ENCODE results near the gene ZHX3. TPM values are rescaled to one million over a fixed set of nuclear protein-coding genes. Genes with fewer than 3 reads are reported as not detected.

Gene ZHX3
- total and polyA plus RNA-seq, 2 of the 13 experiments (the other 11 are each of a cell fraction or from before 2014, with no cell fraction given) = 8.4 to 11.7 TPM

DNA sequence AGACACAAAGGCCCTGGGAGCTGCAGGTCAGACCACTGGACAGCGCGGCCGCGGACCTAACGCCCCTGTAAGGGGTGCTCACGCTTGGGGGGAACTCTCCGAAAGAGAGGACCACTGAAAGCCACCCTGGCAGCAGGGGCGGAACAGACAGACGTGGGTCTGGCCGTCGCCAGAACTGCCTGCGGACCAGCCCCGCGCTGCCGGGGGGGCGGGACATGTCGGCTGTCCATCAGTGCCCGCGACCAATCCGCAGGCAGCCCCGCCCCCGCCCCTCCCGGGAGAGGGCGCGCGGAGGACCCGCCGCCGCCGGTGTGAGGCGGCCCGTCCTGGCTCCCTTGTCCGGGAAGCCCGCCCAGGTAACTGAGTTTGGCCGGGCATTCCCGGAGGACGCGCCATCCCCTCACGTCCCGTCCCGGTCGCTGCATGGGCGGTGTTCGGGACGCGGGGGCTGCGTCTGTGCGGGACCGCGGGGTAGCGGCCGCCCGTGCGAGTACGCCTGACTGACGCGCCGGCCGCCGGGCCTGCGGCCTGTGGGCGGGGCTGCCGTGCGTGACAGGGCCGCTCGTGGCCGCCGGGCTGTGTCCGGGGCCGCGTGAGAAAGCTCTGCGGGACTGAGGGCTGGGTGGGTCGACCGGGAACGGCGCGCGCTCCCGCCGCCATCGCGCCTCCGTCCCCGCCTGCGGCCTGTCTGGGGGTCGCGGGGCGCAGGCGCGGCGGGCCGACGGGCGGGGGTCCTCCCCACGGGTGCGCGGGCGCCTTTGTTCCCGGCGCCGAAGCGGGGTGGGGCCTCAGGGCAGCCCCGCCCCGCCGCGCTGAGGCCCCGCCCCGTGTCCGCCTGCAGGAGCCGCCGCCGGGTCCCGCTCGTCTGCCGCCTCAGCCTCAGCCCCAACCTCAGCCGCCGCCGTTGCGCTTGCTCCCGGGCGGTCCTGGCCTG lies 180.6 kb downstream of the ZHX3 start, which contains the start of gene PLCG1 (continued):
- TF ChIP-seq NFIB (CRISPR knock-in tag; IDR thresholded peaks at IDR 0.05; ENCODE audit: borderline replicate concordance) = no peak
- TF ChIP-seq ZNF670 (CRISPR knock-in tag; IDR thresholded peaks at IDR 0.05; ENCODE audit: borderline replicate concordance) = peak; percentile 90; the same call in 1 of the 2 replicates
- TF ChIP-seq ZNF124 (CRISPR knock-in tag; IDR thresholded peaks at IDR 0.05) = peak; percentile 79; the same call in 1 of the 2 replicates
- no peak for TF ChIP-seq RFX1 (IDR thresholded peaks at IDR 0.05)
- peak; percentile 16; the same call in 1 of the 2 replicates for TF ChIP-seq MIXL1 (CRISPR knock-in tag; IDR thresholded peaks at IDR 0.05)
- TF ChIP-seq MTA3 (CRISPR knock-in tag; IDR thresholded peaks at IDR 0.05) = no peak
- no peak for TF ChIP-seq ZBTB46 (CRISPR knock-in tag; IDR thresholded peaks at IDR 0.05; ENCODE audit: borderline replicate concordance)
- TF ChIP-seq, protein P1, sequence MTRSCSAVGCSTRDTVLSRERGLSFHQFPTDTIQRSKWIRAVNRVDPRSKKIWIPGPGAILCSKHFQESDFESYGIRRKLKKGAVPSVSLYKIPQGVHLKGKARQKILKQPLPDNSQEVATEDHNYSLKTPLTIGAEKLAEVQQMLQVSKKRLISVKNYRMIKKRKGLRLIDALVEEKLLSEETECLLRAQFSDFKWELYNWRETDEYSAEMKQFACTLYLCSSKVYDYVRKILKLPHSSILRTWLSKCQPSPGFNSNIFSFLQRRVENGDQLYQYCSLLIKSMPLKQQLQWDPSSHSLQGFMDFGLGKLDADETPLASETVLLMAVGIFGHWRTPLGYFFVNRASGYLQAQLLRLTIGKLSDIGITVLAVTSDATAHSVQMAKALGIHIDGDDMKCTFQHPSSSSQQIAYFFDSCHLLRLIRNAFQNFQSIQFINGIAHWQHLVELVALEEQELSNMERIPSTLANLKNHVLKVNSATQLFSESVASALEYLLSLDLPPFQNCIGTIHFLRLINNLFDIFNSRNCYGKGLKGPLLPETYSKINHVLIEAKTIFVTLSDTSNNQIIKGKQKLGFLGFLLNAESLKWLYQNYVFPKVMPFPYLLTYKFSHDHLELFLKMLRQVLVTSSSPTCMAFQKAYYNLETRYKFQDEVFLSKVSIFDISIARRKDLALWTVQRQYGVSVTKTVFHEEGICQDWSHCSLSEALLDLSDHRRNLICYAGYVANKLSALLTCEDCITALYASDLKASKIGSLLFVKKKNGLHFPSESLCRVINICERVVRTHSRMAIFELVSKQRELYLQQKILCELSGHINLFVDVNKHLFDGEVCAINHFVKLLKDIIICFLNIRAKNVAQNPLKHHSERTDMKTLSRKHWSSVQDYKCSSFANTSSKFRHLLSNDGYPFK (CRISPR knock-in tag; IDR thresholded peaks at IDR 0.05; ENCODE audit: borderline replicate concordance) = 0 out of 2 replicates have a peak, but pooled peaks have one; percentile 51
- TF ChIP-seq ZNF383 (CRISPR knock-in tag; IDR thresholded peaks at IDR 0.05; ENCODE audit: borderline replicate concordance) = no peak
- peak; percentile 96 for TF ChIP-seq YEATS4 (CRISPR knock-in tag; IDR thresholded peaks at IDR 0.05; ENCODE audit: borderline replicate concordance)
- peak; percentile 65; the same call in 1 of the 2 replicates for TF ChIP-seq ZFP36L2 (CRISPR knock-in tag; IDR thresholded peaks at IDR 0.05)
- peak; percentile 94 for TF ChIP-seq ZNF607 (CRISPR knock-in tag; IDR thresholded peaks at IDR 0.05; ENCODE audit: borderline replicate concordance)
- TF ChIP-seq NR1H2 (CRISPR knock-in tag; IDR thresholded peaks at IDR 0.05; ENCODE audit: borderline replicate concordance, low read depth) = peak; percentile 19
- TF ChIP-seq CREB3 (CRISPR knock-in tag; IDR thresholded peaks at IDR 0.05) = peak; percentile 97
- 0 out of 2 replicates have a peak, but pooled peaks have one; percentile 18 for TF ChIP-seq REL (CRISPR knock-in tag; conservative IDR thresholded peaks at IDR 0.05)
- TF ChIP-seq ZNF432 (CRISPR knock-in tag; IDR thresholded peaks at IDR 0.05; ENCODE audit: borderline replicate concordance) = no peak; the same call in 1 of the 2 replicates
- TF ChIP-seq ZNF839 (CRISPR knock-in tag; IDR thresholded peaks at IDR 0.05; ENCODE audit: borderline replicate concordance) = 0 out of 2 replicates have a peak, but pooled peaks have one; percentile 28
- TF ChIP-seq NONO (IDR thresholded peaks at IDR 0.05) = no peak
- peak; percentile 73; the same call in 1 of the 2 replicates for TF ChIP-seq NONO (CRISPR knock-in tag; conservative IDR thresholded peaks at IDR 0.05)
- peak; percentile 95 for TF ChIP-seq MEIS2 (CRISPR knock-in tag; IDR thresholded peaks at IDR 0.05)
- TF ChIP-seq, protein P2, sequence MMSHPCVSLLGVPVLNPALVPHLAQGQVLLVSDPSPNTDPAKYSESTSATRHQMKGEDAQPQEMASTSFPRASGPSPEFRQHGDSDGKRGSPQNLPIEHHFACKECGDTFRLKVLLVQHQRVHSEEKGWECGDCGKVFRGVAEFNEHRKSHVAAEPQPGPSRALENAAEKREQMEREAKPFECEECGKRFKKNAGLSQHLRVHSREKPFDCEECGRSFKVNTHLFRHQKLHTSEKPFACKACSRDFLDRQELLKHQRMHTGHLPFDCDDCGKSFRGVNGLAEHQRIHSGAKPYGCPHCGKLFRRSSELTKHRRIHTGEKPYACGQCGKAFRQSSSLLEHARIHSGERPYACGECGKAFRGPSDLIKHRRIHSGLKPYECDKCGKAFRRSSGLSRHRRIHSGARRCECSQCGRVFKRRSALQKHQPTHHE (CRISPR knock-in tag; IDR thresholded peaks at IDR 0.05; ENCODE audit: borderline replicate concordance) = peak; percentile 95
- TF ChIP-seq NCOR1 (IDR thresholded peaks at IDR 0.05; ENCODE audit: borderline replicate concordance, low read length) = peak; percentile 33; the same call in 1 of the 2 replicates
